CD4-positive, alpha-beta T cell treated with Interferon gamma for 1 hour (primary cell): Measurements from ENCODE around the gene NDUFV1.
"Not testable (repeated sequence)": the region's sequence is repeated elsewhere in the genome, so short reads cannot be mapped to it uniquely, and the experiment has no call there.

Experiments
- DNase-seq: peaks from one replicate; pipeline ENCODE4 v3.0.0-alpha.2; 2020

The NDUFV1 gene

DNA sequence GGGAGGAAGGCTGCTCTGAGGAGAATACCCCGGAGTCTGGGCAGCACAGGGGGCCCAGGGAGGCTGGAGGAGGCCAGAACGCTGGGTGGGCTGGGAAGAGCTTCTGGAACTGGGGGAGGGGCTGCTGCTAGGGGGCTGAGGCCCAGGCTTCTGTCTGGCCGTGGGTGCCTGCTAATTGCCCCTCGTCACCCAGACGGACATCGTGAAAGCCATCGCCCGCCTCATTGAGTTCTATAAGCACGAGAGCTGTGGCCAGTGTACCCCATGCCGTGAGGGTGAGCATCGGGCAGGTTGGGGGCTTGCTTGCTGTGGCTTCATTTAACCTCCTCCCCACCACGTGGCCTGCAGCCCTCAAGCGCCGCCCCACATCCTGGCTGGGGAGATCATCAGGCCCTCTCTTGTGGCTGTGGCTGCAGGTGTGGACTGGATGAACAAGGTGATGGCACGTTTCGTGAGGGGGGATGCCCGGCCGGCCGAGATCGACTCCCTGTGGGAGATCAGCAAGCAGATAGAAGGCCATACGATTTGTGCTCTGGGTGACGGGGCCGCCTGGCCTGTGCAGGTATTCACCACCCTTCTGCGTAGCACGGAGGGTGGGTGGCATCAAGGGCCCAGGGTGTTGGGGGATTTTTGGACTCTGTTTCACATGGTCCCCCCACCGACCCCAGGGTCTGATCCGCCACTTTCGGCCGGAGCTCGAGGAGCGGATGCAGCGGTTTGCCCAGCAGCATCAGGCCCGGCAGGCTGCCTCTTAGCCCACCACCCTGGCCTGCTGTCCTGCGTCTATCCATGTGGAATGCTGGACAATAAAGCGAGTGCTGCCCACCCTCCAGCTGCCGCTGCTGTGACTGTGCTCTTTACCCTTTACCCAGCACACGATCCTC, 5.2 kb downstream of the NDUFV1 start:
- no peak for DNase-seq

DNA sequence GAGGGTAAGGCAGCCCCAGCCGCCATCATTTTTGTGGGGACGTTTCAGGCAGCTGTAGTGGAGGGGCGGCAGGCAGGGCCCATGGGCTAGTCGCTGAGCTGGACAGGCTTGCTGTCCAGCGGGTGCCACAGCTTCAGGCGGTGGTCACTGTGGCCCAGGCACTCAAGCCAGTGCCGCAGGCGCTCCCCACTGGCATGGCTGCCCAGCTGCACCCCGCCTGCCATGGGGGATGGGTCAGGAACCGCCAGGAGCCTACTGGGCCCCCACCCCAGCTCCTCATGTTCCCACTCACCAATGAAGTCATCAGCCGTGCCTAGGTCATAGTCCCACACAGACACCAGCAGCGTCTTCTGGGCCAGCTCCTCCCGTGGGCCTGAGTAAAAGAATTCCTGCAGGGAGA, 6.0 kb downstream of the NDUFV1 start:
- no peak for DNase-seq

DNA sequence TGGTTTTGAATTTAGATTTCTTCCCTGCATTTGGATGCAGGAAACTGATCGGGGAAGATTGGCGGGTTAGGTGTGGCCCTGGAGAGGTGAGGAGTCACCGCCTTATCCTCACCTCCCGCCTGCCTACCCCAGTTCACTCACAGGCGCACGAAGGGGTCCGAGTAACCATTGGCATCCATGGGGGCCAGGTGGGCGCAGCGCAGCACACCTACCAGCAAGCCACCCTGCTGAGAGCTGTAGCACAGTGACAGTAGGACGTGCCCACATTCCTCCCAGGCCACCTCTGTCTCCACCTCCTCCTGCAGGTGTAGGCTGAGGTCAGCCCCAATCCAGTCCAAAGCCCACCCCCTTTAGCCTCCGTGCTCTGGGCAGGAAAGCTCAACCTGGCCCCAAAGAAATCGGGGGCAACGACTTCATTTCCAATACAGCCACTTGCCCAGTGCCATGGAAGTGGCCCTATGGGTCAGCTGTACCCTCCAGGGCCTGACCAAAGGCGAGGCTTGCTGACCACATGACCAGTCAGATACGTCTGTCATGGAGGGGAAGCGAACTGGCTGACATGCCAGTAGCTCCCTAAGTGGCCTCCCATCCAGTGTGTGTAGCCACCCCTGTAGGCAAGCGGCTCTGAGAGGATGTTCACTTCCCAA, 6.7 kb downstream of the NDUFV1 start:
- no peak for DNase-seq

DNA sequence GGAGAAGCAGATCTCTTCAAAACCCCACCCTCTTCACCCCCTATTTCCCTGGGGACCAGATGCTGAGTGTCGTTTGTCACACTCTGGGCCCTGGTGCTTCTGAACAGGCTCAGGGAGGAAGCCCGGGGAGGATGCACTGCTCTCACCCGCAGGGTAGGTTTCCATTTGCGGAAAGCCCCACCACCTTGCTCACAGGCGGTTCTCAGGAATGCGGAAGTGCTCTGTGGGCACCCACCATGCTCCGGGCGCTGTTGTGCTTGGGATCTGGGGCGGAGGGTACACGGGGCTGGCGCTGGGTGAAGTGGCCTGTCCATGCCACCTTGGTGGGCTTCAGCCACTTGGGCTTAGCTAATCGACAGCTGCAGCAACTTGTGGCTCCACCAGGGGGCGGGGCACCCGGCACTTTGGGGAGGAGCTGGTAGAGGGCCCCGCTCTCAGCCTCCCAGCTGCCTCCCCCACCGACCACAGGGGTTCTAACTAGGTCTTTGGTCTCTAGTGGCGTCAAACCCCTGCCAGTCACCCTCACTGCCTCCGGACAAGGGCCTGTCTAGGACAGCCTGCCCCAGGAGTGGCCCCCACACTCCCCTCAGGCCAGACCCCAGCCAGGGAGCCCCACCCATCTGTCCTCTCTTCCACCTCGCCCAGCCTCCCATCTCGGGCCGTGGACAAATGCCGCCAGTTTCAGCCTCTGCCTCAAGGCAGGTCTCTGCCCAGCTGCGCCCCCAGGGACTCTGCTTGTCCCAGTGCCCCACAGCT, 7.4 kb downstream of the NDUFV1 start:
- DNase-seq, result peak; percentile 92

DNA sequence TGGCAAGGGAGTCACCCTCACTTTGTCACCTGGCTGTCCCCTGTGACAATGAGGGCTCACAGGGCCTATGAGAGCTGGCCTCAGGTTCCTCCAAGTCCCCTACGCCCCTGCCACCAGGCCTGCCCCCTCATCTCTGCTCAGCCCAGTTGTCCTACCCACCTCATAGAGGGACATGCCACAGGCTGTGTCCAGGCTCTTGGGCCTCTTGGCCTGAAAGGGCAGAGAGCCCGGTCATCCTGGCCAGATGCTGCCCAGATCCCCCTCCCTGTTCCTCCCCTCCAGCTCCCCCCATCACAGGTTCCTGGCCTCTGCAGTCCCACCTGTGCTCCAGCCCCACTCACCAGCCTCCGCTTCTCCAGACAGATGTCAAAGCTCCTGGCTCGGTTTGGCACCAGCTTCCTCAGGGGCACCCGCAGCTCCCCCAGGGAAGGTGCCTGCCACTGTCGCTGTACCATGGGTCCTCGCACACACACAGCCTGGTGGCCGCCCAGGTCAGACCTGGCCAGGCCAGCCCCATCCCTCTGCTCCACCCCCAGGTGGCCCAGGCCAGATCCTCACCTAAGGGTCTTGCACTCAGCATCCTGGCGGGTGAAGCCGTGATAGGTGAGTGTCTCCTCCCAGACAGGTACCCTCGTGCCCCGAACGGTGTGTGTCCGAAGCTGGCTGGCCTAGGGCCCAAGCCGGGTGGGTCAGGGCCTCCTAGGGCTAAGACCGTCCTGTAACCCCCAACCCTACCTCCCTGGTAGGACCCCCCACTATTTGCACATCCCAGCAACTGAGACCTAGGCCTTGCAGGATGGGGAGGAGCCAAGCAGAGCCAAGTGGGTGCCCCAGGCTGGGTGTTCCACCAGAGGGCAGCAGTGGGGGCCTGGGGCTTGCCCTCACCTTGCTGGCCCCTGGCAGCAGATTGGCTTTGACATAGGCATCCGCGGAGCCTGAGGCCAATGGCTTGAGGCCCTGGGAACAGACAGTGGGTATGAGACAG, 8.3 kb downstream of the NDUFV1 start:
- peak; percentile 59 for DNase-seq

DNA sequence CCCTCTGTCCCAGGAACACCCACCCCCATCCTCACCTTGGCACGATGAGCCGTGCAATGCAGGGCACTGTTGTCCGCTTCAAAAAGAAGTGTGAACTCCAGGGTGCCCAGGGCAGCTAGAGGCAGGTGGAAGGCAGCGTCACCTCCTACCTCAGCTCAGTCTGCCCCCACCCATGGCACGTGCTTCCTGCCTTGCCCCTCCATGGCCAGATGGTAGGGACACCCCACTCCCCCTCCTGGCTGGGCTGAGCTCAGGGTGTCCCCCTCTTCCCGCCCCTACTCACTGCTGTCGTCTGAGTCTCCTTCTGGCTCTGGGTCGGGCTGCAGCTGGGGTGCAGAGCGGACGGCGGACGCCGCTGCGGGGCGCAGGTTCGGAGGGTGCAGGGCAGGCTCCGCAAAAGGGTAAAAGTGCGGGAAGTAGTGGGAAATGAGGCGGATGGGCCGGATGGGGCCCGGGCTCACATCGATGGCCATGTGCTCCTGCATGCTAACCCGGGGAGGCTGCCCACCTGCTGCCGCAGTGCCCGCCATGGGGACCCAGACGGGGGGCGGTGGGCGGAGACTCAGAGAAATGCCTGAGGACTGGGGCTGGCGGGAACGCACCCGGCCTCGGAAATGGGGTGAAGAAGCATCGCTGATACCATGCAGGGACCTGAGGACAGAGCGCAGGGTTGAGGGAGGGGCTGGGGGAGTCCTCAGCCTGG, 9.1 kb downstream of the NDUFV1 start:
- peak; percentile 19 for DNase-seq

DNA sequence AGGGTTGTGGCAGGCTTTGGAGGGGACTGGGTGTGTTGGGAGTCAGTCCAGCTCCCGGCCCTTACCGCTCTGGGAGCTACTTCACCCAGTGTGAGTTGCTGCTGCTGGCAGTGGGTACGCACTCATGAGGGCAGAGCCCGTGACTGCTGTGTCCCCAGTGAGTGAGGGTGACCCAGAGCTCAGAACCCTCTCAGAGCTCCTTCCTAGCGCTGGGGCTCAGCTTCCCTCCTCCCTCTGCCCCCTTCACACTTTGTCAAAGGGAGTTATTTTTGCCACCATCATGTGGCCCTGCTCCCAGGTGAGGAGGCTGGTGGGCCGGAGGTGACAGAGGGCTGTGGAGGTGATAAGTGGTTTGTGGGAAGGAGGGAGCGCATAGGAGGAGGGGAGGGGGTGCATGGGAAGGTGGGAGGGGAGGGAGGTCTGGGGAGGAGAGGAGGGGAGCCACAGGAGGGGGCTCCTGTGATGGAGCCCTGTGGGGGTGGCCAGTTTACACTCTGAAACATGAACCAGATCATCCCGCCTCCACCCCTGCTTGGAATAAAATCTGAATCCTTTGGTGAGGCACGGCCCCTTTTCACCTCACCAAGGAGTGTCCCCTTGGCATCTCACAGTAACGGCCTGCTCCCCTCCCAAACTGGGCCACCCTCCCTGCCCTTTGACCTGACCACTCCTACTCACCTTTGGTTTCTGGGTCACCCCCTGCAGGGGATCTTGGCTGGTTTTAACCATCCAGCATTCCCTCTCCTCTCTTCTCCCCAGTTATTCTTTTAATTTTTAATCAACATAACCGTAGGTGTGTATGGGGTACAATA, 9.9 kb downstream of the NDUFV1 start:
- DNase-seq, result no peak

DNA sequence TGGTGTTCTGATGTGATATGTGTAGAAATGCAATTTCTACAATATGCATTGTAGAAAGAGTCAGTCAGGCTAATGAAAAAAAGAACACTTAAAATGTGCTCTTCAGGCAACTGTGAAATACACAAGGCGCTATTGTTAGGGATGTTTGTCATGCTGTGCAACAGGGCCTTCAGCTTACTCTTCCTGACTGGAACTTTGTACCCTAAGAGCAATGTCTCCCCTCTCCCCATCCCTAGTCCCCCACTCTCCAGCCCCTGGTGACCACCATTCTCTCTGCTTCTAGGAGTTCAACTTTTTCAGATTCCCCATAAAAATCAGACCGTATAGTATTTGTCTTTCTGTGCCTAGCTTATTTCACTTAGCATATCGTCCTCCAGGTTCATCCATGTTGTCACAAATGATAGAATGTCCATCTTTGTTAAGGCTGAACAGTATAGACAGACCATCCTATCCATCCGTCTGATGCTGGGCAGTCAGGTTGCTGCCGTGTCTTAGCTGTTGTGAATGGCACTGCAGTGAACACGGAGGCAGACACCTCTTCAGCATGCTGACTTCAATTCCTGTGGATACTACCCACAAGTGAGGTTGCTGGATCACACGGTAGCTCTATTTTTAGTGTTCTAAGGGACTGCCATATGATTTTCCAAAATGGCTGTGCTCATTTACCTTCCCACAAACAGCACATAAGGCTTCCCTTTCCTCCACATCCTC, 10.7 kb downstream of the NDUFV1 start:
- DNase-seq, result no peak

DNA sequence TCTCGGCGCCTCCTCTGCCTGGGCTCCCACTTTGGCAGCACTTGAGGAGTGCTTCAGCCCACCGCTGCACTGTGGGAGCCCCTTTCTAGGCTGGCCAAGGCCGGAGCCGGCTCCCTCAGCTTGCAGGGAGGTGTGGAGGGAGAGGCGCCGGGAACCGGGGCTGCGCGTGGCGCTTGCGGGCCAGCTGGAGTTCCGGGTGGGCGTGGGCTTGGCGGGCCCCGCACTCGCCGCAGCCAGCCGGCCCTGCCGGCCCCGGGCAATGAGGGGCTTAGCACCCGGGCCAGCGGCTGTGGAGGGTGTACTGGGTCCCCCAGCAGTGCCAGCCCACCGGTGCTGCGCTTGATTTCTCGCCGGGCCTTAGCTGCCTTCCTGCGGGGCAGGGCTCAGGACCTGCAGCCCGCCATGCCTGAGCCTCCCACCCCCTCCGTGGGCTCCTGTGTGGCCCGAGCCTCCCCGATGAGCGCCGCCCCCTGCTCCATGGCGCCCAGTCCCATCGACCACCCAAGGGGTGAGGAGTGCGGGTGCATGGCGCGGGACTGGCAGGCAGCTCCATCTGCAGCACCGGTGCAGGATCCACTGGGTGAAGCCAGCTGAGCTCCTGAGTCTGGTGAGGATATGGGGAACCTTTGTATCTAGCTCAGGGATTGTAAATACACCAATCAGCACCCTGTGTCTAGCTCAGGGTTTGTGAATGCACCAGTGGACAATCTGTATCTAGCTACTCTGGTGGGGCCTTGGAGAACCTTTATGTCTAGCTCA, 12.3 kb downstream of the NDUFV1 start:
- DNase-seq, result not testable (repeated sequence)

DNA sequence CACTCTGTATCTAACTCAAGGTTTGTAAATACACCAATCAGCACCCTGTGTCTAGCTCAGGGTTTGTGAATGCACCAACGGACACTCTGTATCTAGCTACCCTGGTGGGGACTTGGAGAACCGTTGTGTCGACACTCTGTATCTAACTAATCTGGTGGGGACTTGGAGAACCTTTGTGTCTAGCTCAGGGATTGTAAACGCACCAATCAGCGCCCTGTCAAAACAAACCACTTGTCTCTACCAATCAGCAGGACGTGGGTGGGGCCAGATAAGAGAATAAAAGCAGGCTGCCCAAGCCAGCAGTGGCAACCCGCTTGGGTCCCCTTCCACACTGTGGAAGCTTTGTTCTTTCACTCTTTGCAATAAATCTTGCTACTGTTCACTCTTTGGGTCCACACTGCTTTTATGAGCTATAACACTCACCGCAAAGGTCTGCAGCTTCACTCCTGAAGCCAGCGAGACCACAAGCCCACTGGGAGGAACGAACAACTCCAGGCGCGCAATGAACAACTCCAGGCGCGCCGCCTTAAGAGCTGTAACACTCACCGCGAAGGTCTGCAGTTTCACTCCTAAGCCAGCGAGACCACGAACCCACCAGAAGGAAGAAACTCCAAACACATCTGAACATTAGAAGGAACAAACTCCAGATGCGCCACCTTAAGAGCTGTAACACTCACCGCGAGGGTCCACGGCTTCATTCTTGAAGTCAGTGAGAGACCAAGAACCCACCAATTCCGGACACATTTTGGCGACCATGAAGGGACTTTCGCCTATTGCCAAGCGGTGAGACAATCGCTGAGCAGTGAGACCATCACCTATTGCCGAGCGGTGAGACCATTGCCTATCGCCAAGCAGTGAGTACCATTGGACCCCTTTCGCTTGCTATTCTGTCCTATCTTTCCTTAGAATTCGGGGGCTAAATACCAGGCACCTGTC, 13.2 kb downstream of the NDUFV1 start:
- DNase-seq, result not testable (repeated sequence)

DNA sequence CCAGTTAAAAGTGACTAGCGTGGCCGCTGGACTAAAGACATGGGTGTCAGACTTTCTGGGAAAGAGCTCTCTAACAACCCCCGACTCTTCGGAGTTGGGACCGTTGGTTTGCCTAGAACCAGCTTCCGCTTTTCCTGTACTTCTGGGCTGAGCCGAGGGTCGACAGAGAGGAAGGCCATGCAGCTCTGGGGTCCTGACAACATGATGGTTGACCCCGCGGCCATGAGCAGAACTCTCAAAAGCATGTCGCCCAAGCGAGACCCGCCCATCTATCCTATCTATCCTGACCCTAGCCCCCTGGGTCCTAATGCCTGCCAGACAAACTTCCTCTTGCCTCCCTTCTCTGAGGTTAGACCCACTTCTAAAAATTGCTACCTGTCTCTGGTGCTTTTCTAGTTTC, 13.9 kb downstream of the NDUFV1 start:
- DNase-seq, result not testable (repeated sequence)

DNA sequence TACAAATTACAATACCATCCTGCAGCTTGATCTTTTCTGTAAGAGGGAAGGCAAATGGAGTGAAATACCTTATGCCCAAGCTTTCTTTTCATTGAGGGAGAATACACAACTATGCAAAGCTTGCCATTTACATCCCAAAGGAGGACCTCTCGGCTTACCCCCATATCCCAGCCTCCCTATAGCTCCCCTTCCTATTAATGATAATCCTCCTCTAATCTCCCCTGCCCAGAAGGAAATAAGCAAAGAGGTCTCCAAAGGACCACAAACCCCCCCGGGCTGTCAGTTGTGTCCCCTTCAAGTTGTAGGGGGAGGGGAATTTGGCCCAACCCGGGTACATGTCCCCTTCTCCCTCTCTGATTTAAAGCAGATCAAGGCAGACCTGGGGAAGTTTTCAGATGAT, 15.2 kb downstream of the NDUFV1 start:
- not testable (repeated sequence) for DNase-seq

DNA sequence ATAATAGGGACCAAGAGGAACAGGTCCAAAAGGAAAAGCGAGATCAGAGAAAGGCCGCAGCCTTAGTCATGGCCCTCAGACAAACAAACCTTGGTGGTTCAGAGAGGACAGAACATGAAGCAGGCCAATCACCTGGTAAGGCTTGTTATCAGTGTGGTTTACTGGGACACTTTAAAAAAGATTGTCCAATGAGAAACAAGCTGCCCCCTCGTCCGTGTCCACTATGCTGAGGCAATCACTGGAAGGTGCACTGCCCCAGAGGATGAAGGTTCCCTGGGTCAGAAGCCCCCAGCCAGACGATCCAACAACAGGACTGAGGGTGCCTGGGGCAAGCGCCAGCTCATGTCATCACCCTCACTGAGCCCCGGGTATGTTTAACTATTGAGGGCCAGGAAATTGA, 16.2 kb downstream of the NDUFV1 start:
- DNase-seq, result not testable (repeated sequence)

DNA sequence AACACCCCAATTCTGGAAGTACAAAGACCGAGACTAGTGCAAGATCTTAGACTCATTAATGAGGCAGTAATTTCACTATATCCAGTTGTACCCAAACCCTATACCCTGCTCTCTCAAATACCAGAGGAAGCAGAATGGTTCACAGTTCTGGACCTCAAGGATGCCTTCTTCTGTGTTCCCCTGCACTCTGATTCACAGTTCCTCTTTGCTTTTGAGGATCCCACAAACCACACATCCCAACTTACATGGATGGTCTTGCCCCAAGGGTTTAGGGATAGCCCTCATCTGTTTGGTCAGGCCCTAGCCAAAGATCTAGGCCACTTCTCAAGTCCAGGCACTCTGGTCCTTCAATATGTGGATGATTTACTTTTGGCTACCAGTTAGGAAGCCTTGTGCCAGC, 17.1 kb downstream of the NDUFV1 start:
- not testable (repeated sequence) for DNase-seq

DNA sequence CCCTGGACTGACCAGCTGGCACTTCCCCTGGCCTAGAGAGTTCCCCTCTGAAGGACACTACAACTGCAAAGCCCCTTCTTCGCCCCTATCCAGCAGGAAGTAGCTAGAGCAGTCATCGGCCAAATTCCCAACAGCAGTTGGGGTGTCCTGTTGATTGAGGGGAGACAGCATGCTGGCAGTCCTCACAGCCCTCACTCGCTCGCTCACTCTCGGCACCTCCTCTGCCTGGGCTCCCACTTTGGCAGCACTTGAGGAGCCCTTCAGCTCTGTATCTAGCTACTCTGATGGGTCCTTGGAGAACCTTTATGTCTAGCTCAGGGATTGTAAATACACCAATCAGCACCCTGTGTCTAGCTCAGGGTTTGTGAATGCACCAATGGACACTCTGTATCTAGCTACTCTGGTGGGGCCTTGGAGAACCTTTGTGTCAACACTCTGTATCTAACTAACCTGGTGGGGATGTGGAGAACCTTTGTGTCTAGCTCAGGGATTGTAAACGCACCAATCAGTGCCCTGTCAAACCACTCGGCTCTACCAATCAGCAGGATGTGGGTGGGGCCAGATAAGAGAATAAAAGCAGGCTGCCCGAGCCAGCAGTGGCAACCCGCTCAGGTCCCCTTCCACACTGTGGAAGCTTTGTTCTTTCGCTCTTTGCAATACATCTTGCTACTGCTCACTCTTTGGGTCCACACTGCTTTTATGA, 19.5 kb downstream of the NDUFV1 start:
- DNase-seq, result not testable (repeated sequence)

DNA sequence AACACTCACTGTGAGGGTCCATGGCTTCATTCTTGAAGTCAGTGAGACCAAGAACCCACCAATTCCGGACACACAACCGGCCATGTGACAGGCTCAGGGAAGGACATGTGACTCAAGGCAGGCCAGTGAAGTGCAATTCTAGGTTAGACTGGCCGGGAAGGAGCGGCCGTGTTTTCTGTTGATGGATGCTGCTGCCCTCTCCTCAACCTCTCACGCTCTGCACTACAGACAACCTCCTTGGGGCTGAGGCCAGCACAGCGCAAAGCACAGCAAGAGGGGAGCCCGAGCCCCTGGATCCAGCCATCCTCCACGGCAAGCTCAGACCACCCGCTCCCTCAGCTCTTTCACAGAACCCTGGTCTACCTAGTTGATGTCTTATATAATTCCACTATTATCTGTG, 20.2 kb downstream of the NDUFV1 start:
- no peak for DNase-seq

DNA sequence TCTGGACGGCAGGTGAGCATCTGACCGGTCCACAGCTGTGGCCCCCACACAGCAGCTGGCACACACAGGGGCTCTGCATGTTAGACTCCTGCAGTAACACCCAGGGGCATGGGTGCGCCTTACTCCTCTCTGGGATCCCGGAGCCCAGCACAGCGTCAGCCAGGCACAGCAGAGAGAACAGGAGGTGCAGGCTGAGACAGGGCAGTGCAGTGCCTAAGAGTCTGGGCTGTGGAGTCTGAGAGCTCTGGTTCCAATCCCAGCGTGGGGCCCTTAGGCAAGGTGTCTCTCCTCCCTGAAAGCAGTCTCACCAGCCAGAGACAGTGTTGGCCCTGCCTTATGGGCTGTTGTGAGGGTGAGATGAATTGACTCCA, 20.7 kb downstream of the NDUFV1 start:
- DNase-seq, result no peak
